Astrocyte of the cerebellum (primary cell): ENCODE measurements around the gene SP100.
"Not testable (repeated sequence)": the region's sequence is repeated elsewhere in the genome, so short reads cannot be mapped to it uniquely, and the experiment has no call there.

ENCODE experiments used
- DNase-seq: peaks from one replicate; pipeline ENCODE4 v3.0.0-alpha.2; 2011; ENCODE audit warnings: low read depth
- H3K4me3 ChIP-seq: 2 replicates; pipeline ENCODE4 v1.5.1; 2011; ENCODE audit warnings: mild to moderate bottlenecking, low read depth, low read length, moderate library complexity
- in situ Hi-C: cut with HindIII; loops from 2 replicates; pipeline ENCODE4 v1.10.0; 2017; ENCODE audit warnings: low sequenced_read_pairs
- TF ChIP-seq, protein P1 (sequence below): IDR thresholded peaks from 2 replicates; pipeline ENCODE4 v1.5.1; 2012; ENCODE audit warnings: low read length, low read depth, moderate library complexity, mild to moderate bottlenecking; ENCODE audit errors: missing control alignments

Gene SP100

DNA sequence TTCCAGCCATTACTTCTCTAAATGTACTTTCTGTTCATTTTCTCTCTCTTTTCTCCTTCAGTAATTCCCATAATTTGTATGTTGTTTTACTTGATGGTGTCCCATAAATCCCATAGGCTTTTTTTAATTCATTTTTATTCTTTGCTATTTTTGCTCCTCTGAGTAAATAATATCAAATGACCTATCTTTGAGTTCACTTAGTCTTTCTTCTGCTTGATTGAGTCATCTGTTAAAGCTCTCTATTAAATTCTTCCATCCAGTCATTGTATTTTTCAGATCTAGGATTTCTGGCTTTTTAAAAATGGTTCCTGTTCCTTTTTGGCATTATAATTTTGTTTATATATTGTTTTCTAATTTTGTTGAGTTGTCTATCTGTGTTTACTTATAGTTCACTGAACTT is 13.5 kb downstream of the SP100 start:
- no peak for DNase-seq
- in situ Hi-C loops, result no loop called here
- TF ChIP-seq, protein P1, sequence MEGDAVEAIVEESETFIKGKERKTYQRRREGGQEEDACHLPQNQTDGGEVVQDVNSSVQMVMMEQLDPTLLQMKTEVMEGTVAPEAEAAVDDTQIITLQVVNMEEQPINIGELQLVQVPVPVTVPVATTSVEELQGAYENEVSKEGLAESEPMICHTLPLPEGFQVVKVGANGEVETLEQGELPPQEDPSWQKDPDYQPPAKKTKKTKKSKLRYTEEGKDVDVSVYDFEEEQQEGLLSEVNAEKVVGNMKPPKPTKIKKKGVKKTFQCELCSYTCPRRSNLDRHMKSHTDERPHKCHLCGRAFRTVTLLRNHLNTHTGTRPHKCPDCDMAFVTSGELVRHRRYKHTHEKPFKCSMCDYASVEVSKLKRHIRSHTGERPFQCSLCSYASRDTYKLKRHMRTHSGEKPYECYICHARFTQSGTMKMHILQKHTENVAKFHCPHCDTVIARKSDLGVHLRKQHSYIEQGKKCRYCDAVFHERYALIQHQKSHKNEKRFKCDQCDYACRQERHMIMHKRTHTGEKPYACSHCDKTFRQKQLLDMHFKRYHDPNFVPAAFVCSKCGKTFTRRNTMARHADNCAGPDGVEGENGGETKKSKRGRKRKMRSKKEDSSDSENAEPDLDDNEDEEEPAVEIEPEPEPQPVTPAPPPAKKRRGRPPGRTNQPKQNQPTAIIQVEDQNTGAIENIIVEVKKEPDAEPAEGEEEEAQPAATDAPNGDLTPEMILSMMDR, result no peak
- no peak overlapping the region for H3K4me3 ChIP-seq

DNA sequence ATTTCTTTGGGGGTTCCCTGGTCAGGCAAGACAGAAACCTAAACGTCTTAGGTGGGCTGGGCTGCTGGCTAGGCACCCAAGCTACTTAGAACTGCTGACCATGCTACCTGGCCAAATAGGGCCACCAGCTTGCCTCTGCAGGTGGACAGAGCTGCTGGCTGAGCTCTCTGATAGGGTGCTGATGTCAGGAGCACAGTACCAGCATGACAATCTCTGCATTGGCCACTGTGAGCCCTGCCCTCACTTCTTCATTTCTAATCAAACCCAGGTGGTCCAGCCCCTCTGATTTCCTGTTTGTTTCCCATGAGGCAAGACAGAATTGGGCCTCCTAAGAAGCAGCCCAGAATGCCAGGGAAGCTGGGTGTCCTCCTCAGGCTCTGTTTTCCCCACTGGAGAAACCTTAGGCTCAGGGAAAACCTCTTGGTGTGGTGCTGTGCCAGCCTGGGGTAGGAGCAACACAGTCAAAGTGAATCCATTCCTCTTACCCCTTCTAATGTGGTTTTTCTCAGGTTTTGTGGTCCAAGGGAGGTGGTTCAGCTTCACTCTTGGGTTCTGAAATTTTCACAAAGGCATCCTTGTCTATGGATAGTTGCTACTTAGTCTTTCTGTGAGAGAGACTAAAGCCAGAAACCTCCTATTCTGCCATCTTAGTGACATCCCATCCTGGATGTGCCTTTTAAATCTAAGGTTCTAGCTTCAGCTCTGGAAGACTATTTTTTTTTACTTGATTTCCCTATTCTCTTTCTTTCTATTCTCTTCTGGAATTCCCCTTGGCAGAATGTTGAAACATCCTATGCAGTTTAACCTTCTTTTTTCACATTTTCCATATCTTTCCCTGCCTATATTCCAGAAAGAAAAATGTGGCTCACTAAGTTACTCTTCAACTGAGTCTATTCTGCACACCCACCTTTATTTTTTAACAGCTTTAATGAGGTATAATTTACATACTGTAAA is 15.2 kb downstream of the SP100 start:
- DNase-seq, result no peak
- TF ChIP-seq, protein P1, result no peak
- in situ Hi-C loops, result no loop called here
- no peak overlapping the region for H3K4me3 ChIP-seq

DNA sequence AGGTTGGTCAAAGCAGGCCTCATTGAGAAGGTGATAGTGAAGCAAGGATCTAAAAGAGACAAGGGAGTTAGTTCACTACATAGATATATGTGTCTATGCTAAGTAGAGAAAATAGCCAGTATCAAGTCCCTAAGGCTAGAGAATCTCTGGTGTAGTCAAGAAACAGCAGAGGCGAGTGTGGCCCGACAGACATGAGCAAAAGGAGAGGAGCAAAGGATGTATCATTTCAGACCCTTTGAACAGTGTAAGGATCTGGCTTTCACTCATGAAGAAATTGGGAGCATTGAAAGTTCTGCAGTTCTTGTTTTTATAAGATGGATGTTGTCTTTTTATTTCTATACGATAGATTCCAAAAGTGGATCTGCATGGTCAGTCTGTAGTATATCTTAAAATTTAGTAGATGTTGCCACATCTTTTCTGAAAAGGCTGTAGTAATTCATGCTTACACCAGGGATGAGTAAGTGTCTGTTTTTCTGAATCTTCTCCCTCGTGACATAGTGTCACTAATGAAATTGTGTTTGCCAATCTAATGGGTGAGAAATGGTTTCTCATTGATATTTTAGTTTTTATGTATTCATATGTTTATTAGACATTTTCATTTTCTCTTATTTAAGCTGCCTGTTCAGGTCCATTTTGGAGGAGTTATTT is 18.8 kb downstream of the SP100 start:
- in situ Hi-C loops, result no loop called here
- TF ChIP-seq, protein P1, result no peak
- H3K4me3 ChIP-seq, result no peak overlapping the region
- DNase-seq, result no peak

DNA sequence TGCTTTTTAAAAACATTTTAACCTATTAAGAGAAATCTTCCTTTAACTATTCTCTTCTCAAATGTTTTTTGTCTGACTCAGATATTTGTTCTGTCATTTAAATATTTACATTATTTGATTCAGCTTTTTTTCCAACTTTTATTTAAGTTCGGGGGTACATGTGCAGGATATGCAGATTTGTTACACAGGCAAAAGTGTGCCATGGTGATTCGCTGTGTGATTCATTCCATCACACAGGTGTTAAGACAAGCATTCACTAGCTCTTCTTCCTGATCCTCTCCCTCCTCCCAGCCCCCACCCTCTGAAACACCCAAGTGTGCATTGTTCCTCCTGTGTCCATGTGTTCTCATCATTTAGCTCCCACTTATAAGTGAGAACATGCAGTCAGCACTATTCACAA is 19.4 kb downstream of the SP100 start:
- DNase-seq, result no peak
- in situ Hi-C loops, result no loop called here
- TF ChIP-seq, protein P1, result no peak
- H3K4me3 ChIP-seq, result no peak overlapping the region

DNA sequence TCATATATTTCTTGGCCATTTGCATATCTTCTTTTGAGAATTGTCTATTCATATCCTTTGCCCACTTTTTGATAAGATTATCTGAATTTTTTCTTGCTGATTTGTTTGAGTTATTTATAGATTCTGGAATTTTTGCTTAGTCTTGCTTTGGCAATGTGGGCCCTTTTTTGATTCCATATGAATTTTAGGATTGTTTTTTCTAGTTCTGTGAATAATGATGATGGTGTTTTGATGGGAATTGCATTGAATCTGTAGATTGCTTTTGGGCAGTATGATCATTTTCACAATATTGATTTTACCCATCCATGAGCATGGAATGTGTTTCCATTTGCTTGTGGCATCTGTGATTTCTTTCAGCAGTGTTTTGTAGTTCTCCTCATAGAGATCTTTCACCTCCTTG is 23.1 kb downstream of the SP100 start:
- in situ Hi-C loops, H3K4me3 ChIP-seq: not testable (repeated sequence)

DNA sequence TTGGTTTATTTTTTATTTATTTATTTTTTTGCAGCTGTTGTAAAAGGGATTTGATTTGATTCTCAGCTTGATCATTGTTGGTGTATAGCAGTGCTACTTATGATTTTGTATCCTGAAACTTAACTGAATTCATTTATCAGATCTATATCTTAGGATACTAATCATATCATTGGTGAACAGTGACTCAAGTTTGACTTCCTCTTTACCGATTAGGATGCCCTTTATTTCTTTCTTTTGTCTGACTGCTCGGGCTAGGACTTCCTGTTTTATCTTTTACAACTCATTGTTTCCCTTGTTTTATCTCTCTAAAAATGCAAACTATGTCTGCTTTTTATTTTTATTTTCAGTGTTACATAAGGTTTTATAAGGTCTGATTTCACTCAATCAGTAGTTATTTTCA is 23.6 kb downstream of the SP100 start:
- no peak overlapping the region for H3K4me3 ChIP-seq
- TF ChIP-seq, protein P1, result no peak
- in situ Hi-C loops, result no loop called here
- DNase-seq, result no peak

More for the DNA sequence above, 23.1 kb downstream of the SP100 start:
- DNase-seq, result not testable (repeated sequence)
